Natural killer cell treated with Interleukin-12 subunit alpha and Interleukin-12 subunit beta and Interleukin-15 and Interleukin-18, amount 100 ng/mL, for 72 hours (primary cell): Measurements from ENCODE around the gene CCDC14. TPM values are rescaled to one million over a fixed set of nuclear protein-coding genes. Genes with fewer than 3 reads are reported as not detected.

Source experiments
- ATAC-seq, 2 donors: fragments of 150-1000 bp; cut with Tn5 transposase in 1 of 2; sonication (Bioruptor Pico), chemical (Tn5 transposase) in 1 of 2; 2 replicates each; pipeline ENCODE4 v1.10.0; 2021
- DNase-seq: peaks from one replicate; pipeline ENCODE4 v3.0.0; 2022; ENCODE audit warnings: low spot score
- H3K27ac Mint-ChIP-seq, 2 donors: 1 replicate in 1 of 2; 2 replicates in 1 of 2; pipeline ENCODE4 v1.8.0; 2022; ENCODE audit warnings: mixed read lengths in 2 of 2, mild to moderate bottlenecking in 1 of 2, moderate library complexity in 1 of 2
- H3K27me3 Mint-ChIP-seq, 2 donors: 1 replicate in 1 of 2; 2 replicates in 1 of 2; pipeline ENCODE4 v1.8.0; 2022; ENCODE audit warnings: mixed read lengths in 2 of 2
- H3K36me3 Mint-ChIP-seq: one replicate; pipeline ENCODE4 v1.8.0; 2022; ENCODE audit warnings: mixed read lengths
- H3K4me1 Mint-ChIP-seq, 2 donors: 1 replicate in 1 of 2; 2 replicates in 1 of 2; pipeline ENCODE4 v1.8.0; 2022; ENCODE audit warnings: low read depth in 2 of 2, mixed read lengths in 2 of 2, mild to moderate bottlenecking in 1 of 2
- H3K4me3 Mint-ChIP-seq: one replicate; pipeline ENCODE4 v1.8.0; 2022; ENCODE audit warnings: mixed read lengths
- H3K9me3 Mint-ChIP-seq: 2 replicates; pipeline ENCODE4 v1.8.0; 2022; ENCODE audit warnings: mixed read lengths
- total RNA-seq, 2 donors: library from RNA; stranded (reverse); gene quantifications; one replicate each; pipeline ENCODE4 v1.2.3, GENCODE V29; 2022

CCDC14 gene
- total RNA-seq, 2 donors from 2014 or later: 30.3 to 59.6 TPM

GRCh38 chr3:123948449-123948848, 12.6 kb downstream of the CCDC14 start:
- Mint-ChIP-seq H3K9me3 (no peaks in the 10 kb centered on the region), H3K27me3 (no peaks in the 10 kb centered on the region), H3K4me1 (no peaks in the 10 kb centered on the region), H3K4me3 (no peak overlapping the region), H3K36me3 (peaks cover 30% of the 10 kb centered on the region), H3K27ac (no peak overlapping the region)
- DNase-seq (no peak), ATAC-seq (no peak)

DNA sequence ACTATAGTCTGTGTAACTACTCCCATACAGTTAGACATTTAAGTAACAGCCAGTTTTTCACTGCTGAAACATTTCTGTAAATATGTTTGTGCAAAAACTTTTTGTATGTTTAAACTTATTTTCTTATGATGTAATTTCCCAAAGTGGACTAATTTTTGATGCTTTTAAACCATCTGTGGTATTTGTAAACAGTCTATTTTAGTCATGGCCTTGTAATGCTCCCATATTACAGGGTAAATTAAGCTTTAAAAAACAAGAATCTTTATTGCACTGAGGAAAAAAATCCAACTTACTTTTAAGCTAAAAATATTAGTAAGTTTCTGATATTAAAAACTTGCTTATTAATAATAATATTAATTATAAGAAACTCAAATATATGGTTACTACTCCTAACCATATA, 13.5 kb downstream of the CCDC14 start:
- Mint-ChIP-seq H3K9me3 (no peaks in the 10 kb centered on the region), H3K4me3 (no peak overlapping the region), H3K4me1 (no peaks in the 10 kb centered on the region), H3K36me3 (peaks cover 34% of the 10 kb centered on the region), H3K27ac (no peak overlapping the region), H3K27me3 (no peaks in the 10 kb centered on the region)
- DNase-seq: no peak
- ATAC-seq: no peak

GRCh38 chr3:123941542-123941941, 19.5 kb downstream of the CCDC14 start:
- ATAC-seq: no peak

DNA sequence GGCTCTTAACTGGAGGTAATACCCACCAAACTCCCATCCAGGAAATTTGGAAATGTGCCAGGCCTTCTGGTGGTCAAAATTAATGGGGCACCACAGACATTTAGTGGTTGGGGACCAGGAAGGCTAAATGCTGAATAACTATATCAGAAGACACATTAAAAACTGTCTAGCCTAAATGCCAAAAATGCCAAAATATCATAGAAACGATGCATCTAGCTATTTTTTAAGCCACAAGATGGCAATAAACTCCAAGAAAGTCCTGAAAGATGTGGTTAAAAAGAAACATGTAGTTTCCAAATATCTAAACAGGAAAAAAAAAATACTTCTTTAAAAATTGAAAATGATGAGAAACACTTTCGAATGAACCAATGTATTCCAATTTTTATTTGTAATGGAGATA, 19.9 kb downstream of the CCDC14 start:
- H3K27ac Mint-ChIP-seq: no peak overlapping the region
- no peaks in the 10 kb centered on the region for H3K9me3 Mint-ChIP-seq
- peaks cover 25% of the 10 kb centered on the region for H3K36me3 Mint-ChIP-seq
- no peaks in the 10 kb centered on the region for H3K27me3 Mint-ChIP-seq
- no peaks in the 10 kb centered on the region for H3K4me1 Mint-ChIP-seq
- no peak for ATAC-seq
- H3K4me3 Mint-ChIP-seq: no peak overlapping the region
- no peak for DNase-seq

More at GRCh38 chr3:123941542-123941941, 19.5 kb downstream of the CCDC14 start:
- Mint-ChIP-seq H3K9me3 (no peaks in the 10 kb centered on the region), H3K27ac (no peak overlapping the region), H3K4me3 (no peak overlapping the region), H3K36me3 (peaks cover 25% of the 10 kb centered on the region), H3K4me1 (no peaks in the 10 kb centered on the region), H3K27me3 (no peaks in the 10 kb centered on the region)
- no peak for DNase-seq

DNA sequence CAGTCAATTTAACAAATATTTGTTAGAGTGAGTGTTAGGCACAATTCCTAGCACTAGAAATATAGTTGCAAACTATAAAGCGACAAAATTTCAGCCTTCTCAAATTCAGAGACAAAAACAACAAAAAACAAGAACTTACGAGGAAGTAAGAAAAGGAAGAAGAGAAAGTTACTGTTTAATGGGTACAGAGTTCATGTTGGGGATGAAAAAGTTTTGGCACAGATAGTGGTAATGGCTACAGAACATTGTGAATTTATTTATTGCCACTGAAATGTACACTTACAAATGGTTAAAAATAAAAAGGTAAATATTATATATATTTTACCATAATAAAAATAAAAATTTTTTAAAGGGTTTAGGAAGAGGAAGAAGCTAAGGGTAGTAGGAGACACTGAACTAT, 21.3 kb downstream of the CCDC14 start:
- Mint-ChIP-seq H3K4me1 (no peaks in the 10 kb centered on the region), H3K4me3 (no peak overlapping the region), H3K27ac (no peak overlapping the region), H3K36me3 (peaks cover 25% of the 10 kb centered on the region), H3K27me3 (no peaks in the 10 kb centered on the region), H3K9me3 (no peaks in the 10 kb centered on the region)
- DNase-seq (no peak), ATAC-seq (no peak)

DNA sequence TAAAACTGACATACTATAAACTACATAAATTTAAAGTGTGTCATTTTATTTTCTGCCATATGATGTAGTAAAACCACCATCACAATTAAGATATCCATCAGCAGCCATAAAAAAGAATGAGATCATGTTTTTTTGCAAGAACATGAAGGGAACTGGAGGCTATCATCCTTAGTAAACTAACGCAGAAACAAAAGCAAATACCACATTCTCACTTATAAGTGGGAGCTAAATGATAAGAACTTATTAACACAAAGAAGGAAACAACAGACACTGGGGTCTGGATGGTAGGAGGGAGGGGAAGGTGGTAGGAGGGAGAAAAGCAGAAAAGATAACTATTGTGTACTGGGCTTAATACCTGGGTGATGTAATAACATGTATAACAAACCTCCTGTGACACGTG, 24.6 kb downstream of the CCDC14 start:
- no peak overlapping the region for H3K27ac Mint-ChIP-seq
- ATAC-seq (no peak), DNase-seq (no peak)
- H3K27me3 Mint-ChIP-seq: no peaks in the 10 kb centered on the region
- no peak overlapping the region for H3K4me3 Mint-ChIP-seq
- peaks cover 23% of the 10 kb centered on the region for H3K36me3 Mint-ChIP-seq
- no peaks in the 10 kb centered on the region for H3K4me1 Mint-ChIP-seq
- H3K9me3 Mint-ChIP-seq: no peaks in the 10 kb centered on the region

DNA sequence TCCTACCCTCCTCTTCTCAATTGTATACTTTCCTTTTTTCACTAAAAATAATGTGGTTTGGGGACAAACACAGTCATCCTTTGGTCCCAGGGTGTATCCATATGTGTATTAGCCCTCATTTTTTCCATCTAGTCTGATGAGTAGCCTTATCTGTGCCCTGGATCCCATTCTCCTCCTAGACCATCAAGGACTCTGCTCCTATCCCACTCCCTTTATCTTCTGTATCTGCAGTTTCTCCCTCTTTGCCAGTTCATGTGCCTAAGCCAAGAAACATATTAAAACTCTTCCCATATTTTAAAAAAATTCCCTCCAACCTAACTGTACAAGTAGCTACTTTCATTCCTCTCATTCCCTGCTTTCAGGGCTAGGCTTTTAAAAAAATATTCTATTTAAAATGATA, 25.2 kb downstream of the CCDC14 start:
- ATAC-seq (no peak), DNase-seq (no peak)
- Mint-ChIP-seq H3K36me3 (peaks cover 23% of the 10 kb centered on the region), H3K27me3 (no peaks in the 10 kb centered on the region), H3K27ac (no peak overlapping the region), H3K9me3 (no peaks in the 10 kb centered on the region), H3K4me1 (no peaks in the 10 kb centered on the region), H3K4me3 (no peak overlapping the region)

GRCh38 chr3:123934250-123934649, 26.8 kb downstream of the CCDC14 start:
- ATAC-seq: no peak
- Mint-ChIP-seq H3K4me1 (no peaks in the 10 kb centered on the region), H3K27me3 (no peaks in the 10 kb centered on the region), H3K36me3 (peaks cover 16% of the 10 kb centered on the region), H3K4me3 (no peak overlapping the region), H3K27ac (no peak overlapping the region), H3K9me3 (no peaks in the 10 kb centered on the region)
- no peak for DNase-seq

DNA sequence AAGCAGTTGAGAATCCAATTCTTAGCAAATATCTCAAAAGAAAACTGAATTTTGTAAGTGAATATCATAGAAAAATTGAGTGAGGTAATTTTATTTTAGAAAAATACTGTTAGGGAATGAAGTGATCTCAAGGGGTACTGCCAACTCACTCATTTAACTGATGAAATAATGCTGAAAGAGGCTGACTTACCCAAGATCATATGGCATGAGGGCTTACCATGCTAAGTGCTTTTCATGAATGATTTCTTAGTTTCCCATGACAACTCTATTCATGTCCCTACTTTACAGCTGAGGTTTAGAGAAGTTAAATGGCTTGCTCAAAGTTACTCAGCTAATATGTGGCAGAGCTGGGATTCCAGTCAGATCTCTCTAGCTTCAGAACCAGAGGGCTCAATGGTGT, 30.6 kb downstream of the CCDC14 start:
- Mint-ChIP-seq H3K27ac (no peak overlapping the region), H3K4me1 (no peaks in the 10 kb centered on the region), H3K27me3 (no peaks in the 10 kb centered on the region), H3K4me3 (no peak overlapping the region), H3K36me3 (peaks cover 16% of the 10 kb centered on the region), H3K9me3 (no peaks in the 10 kb centered on the region)
- ATAC-seq (no peak), DNase-seq (no peak)

DNA sequence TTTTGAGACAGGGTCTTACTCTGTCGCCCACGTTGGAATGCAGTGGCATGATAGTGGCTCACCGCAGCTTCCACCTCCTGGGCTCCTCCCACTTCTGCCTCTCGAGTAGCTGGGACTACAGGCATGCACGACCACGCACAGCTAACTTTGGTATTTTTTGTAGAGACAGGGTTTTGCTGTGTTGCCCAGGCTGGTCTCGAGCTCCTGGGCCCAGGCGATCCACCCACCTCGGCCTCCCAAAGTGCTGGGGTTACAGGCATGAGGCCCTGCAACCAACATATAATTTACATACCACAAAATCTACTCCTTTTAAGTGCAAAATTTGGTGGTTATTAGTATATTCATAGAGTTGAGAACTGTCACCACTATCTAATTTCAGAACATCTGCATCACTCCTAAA, 31.7 kb downstream of the CCDC14 start:
- peaks cover under 1% of the 10 kb centered on the region for H3K9me3 Mint-ChIP-seq
- no peak overlapping the region for H3K4me3 Mint-ChIP-seq
- H3K36me3 Mint-ChIP-seq: peaks cover 25% of the 10 kb centered on the region
- DNase-seq (no peak), ATAC-seq (no peak)
- H3K4me1 Mint-ChIP-seq: no peaks in the 10 kb centered on the region
- no peak overlapping the region for H3K27ac Mint-ChIP-seq
- no peaks in the 10 kb centered on the region for H3K27me3 Mint-ChIP-seq

DNA sequence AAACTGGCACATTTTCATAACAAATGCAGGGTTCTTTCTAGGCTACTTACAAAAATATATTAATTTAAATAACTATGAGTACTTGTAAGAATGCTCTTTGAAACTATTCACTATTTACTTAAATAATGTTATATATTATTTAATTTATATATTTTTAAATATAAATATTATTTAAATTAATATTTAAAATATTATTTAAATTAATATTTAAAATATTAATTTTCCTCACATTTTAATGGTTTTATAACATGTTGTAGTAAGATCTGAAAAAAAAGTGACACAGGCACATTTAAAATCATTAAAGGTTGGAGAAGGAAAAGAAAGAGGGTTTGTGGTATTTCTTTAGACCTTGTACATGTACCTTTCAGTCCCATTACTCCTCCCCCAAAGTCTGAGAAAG, 34.6 kb downstream of the CCDC14 start:
- Mint-ChIP-seq H3K4me1 (no peaks in the 10 kb centered on the region), H3K36me3 (peaks cover 44% of the 10 kb centered on the region), H3K4me3 (no peak overlapping the region), H3K27me3 (no peaks in the 10 kb centered on the region), H3K27ac (no peak overlapping the region), H3K9me3 (peaks cover 19% of the 10 kb centered on the region)
- DNase-seq (no peak), ATAC-seq (no peak)

DNA sequence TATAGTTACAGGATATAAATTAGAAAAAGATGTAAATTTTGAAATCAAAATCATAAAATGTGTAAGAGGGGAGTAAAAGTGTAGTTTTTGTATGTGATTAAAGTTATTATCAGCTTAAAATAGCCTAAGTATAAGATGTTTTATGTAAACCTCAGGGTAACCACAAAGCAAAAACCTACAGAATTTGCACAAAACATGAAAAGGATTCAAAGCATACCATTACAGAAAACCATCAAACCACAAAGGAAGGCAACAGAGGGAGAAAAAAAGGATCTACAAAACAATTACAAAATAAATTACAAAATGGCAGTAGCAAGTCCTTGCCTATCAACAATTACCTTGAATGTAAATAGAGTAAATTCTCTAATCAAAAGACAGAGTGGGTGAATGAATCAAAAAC, 40.2 kb downstream of the CCDC14 start:
- DNase-seq (no peak), ATAC-seq (no peak)
- no peaks in the 10 kb centered on the region for H3K4me1 Mint-ChIP-seq
- peaks cover 28% of the 10 kb centered on the region for H3K9me3 Mint-ChIP-seq
- H3K27ac Mint-ChIP-seq: no peak overlapping the region
- H3K4me3 Mint-ChIP-seq: no peak overlapping the region
- H3K36me3 Mint-ChIP-seq: peaks cover 61% of the 10 kb centered on the region
- no peaks in the 10 kb centered on the region for H3K27me3 Mint-ChIP-seq

DNA sequence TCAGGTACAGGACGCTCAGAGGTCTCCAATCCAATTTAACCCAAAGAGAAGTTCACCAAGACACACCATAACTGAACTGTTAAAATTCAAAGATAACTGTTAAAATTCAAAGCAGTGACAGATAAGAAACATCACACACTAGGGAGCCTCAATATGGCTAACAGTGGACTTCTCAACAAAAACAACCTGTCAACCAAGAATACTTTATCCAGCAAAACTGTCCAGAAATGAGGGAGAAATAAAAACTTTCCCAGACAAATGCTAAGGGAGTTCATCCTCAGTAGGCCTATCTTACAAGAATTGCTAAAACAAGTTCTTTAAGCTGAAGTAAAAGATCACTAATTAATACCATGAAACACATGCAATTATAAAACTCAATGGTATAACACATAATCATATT, 40.6 kb downstream of the CCDC14 start:
- H3K4me1 Mint-ChIP-seq: no peaks in the 10 kb centered on the region
- H3K9me3 Mint-ChIP-seq: peaks cover 28% of the 10 kb centered on the region

DNA sequence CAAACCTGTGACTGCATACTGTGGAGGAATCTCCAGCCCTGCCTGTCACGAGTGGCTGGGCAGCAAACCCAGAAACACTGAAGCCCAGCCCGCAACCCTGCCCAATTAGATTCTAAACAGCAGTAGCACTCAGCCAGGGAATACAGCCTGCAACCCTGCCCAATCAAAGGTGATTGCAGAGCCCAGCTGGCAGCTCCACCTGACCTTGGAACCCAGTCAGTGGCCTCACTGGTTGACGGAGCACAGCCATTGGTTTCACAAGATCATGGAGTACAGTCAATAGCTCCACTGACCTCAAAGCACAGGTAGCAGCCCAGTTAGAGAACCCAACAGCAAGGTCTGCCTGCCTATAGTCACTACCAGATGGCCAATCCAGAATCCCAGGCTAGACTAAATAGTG, 41.7 kb downstream of the CCDC14 start:
- H3K36me3 Mint-ChIP-seq: peaks cover 55% of the 10 kb centered on the region
- DNase-seq (no peak), ATAC-seq (no peak)
- no peaks in the 10 kb centered on the region for H3K27me3 Mint-ChIP-seq
- no peaks in the 10 kb centered on the region for H3K4me1 Mint-ChIP-seq
- H3K27ac Mint-ChIP-seq: no peak overlapping the region
- peaks cover 28% of the 10 kb centered on the region for H3K9me3 Mint-ChIP-seq
- H3K4me3 Mint-ChIP-seq: no peak overlapping the region

More for the DNA sequence above, 40.6 kb downstream of the CCDC14 start:
- ATAC-seq (no peak), DNase-seq (no peak)
- no peak overlapping the region for H3K27ac Mint-ChIP-seq
- no peaks in the 10 kb centered on the region for H3K27me3 Mint-ChIP-seq
- H3K36me3 Mint-ChIP-seq: peaks cover 60% of the 10 kb centered on the region
- H3K4me3 Mint-ChIP-seq: no peak overlapping the region

- ATAC-seq (no peak), DNase-seq (no peak)
- peaks cover 9% of the 10 kb centered on the region for H3K36me3 Mint-ChIP-seq
- no peaks in the 10 kb centered on the region for H3K4me1 Mint-ChIP-seq
- no peaks in the 10 kb centered on the region for H3K27me3 Mint-ChIP-seq
- no peak overlapping the region for H3K4me3 Mint-ChIP-seq
- no peak overlapping the region for H3K27ac Mint-ChIP-seq
- H3K9me3 Mint-ChIP-seq: no peaks in the 10 kb centered on the region
Observed at GRCh38 chr3:123914829-123915228, 46.2 kb downstream of the CCDC14 start.
